DOHH2 (cell line): ENCODE results near the gene MDFIC2.

Experiments used
- H3F3A ChIP-seq: fragments of 200-600 bp; sonication (generic), shearing (Covaris generic); 2 replicates; pipeline ENCODE4 v1.6.0; 2016; ENCODE audit warnings: antibody characterized with exemption, mild to moderate bottlenecking; ENCODE audit not compliant: control insufficient read depth, insufficient read depth
- H3K27ac ChIP-seq: fragments of 200-600 bp; sonication (generic); 2 replicates; pipeline ENCODE4 v1.5.1; 2014; ENCODE audit warnings: low read depth, mild to moderate bottlenecking, low read length, moderate library complexity
- H3K27me3 ChIP-seq: fragments of 200-600 bp; sonication (generic); 2 replicates; pipeline ENCODE4 v1.6.1; 2014; ENCODE audit warnings: mild to moderate bottlenecking, low read length, mixed read lengths; ENCODE audit not compliant: control insufficient read depth
- H3K36me3 ChIP-seq: fragments of 200-600 bp; sonication (generic); 2 replicates; pipeline ENCODE4 v1.6.1; 2014; ENCODE audit warnings: mild to moderate bottlenecking, low read length, moderate library complexity, mixed read lengths; ENCODE audit not compliant: control insufficient read depth
- H3K4me1 ChIP-seq: fragments of 200-600 bp; sonication (generic); 2 replicates; pipeline ENCODE4 v1.6.1; 2014; ENCODE audit warnings: mild to moderate bottlenecking, low read length, mixed read lengths; ENCODE audit not compliant: control insufficient read depth
- H3K4me2 ChIP-seq: fragments of 200-600 bp; sonication (generic); 2 replicates; pipeline ENCODE4 v1.6.0; 2014; ENCODE audit warnings: mild to moderate bottlenecking, low read length, moderate library complexity
- H3K4me3 ChIP-seq: fragments of 200-600 bp; sonication (generic); 2 replicates; pipeline ENCODE4 v1.5.1; 2014; ENCODE audit warnings: mild to moderate bottlenecking, low read length, mixed read lengths
- H3K79me2 ChIP-seq: fragments of 200-600 bp; sonication (generic); 2 replicates; pipeline ENCODE4 v1.6.1; 2014; ENCODE audit warnings: mild to moderate bottlenecking, low read length, mixed read lengths; ENCODE audit not compliant: control insufficient read depth
- H3K9me2 ChIP-seq: fragments of 200-600 bp; sonication (generic); replicated peaks from 2 replicates; pipeline ENCODE4 v1.6.1; 2014; ENCODE audit warnings: mild to moderate bottlenecking, low read length, mixed read lengths; ENCODE audit not compliant: control insufficient read depth
- H3K9me3 ChIP-seq: fragments of 200-600 bp; sonication (generic); 2 replicates; pipeline ENCODE4 v1.6.1; 2014; ENCODE audit warnings: antibody characterized with exemption, low read length, mixed read lengths; ENCODE audit not compliant: control insufficient read depth, insufficient read depth
- H4K20me1 ChIP-seq: fragments of 200-600 bp; sonication (generic); 2 replicates; pipeline ENCODE4 v1.6.0; 2014; ENCODE audit warnings: low read depth, mild to moderate bottlenecking, antibody characterized with exemption, low read length, moderate library complexity; ENCODE audit not compliant: control insufficient read depth, insufficient read depth
- EZH2phosphoT487 ChIP-seq: fragments of 200-600 bp; sonication (generic); IDR thresholded peaks from 2 replicates; pipeline ENCODE4 v1.6.1; 2017; ENCODE audit warnings: borderline replicate concordance, mild to moderate bottlenecking, antibody characterized with exemption, low read length, moderate library complexity, mixed read lengths
- TF ChIP-seq, protein P1 (sequence below): fragments of 200-600 bp; sonication (generic); IDR thresholded peaks from one replicate; pipeline ENCODE4 v1.5.1; 2014; ENCODE audit warnings: antibody characterized with exemption, mild to moderate bottlenecking, low read depth, low read length; ENCODE audit not compliant: poor library complexity, severe bottlenecking

The MDFIC2 gene

DNA sequence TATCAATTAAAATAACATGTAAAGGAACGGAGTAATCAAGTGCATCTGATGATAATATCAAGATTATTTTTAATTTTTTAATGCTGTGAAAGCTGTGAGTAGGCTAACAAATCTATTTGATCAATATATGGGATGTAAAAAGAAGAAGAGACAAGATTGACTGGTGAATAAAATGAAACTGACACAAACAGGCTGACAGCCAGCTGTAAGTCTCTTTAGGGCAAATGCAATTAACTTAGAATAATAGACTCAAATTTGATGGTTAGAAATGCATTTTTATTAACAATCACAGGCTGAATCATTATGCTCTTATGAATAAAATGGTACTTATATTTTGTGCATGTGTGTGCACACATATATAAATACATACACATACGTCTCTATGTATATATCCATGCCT, 68.0 kb downstream of the MDFIC2 start:
- H3K9me3 ChIP-seq = no peaks in the 10 kb centered on the region
- no peak overlapping the region for H3K4me3 ChIP-seq
- no peak overlapping the region for H3K27ac ChIP-seq
- no peak overlapping the region for H3K4me2 ChIP-seq
- H4K20me1 ChIP-seq = no peaks in the 10 kb centered on the region
- no peaks in the 10 kb centered on the region for H3K9me2 ChIP-seq
- H3K79me2 ChIP-seq = no peaks in the 10 kb centered on the region
- no peaks in the 10 kb centered on the region for H3K27me3 ChIP-seq
- no peaks in the 10 kb centered on the region for H3F3A ChIP-seq
- H3K4me1 ChIP-seq = no peaks in the 10 kb centered on the region
- H3K36me3 ChIP-seq = no peaks in the 10 kb centered on the region
- no peak for TF ChIP-seq EZH2phosphoT487
- TF ChIP-seq, protein P1, sequence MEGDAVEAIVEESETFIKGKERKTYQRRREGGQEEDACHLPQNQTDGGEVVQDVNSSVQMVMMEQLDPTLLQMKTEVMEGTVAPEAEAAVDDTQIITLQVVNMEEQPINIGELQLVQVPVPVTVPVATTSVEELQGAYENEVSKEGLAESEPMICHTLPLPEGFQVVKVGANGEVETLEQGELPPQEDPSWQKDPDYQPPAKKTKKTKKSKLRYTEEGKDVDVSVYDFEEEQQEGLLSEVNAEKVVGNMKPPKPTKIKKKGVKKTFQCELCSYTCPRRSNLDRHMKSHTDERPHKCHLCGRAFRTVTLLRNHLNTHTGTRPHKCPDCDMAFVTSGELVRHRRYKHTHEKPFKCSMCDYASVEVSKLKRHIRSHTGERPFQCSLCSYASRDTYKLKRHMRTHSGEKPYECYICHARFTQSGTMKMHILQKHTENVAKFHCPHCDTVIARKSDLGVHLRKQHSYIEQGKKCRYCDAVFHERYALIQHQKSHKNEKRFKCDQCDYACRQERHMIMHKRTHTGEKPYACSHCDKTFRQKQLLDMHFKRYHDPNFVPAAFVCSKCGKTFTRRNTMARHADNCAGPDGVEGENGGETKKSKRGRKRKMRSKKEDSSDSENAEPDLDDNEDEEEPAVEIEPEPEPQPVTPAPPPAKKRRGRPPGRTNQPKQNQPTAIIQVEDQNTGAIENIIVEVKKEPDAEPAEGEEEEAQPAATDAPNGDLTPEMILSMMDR = no peak

DNA sequence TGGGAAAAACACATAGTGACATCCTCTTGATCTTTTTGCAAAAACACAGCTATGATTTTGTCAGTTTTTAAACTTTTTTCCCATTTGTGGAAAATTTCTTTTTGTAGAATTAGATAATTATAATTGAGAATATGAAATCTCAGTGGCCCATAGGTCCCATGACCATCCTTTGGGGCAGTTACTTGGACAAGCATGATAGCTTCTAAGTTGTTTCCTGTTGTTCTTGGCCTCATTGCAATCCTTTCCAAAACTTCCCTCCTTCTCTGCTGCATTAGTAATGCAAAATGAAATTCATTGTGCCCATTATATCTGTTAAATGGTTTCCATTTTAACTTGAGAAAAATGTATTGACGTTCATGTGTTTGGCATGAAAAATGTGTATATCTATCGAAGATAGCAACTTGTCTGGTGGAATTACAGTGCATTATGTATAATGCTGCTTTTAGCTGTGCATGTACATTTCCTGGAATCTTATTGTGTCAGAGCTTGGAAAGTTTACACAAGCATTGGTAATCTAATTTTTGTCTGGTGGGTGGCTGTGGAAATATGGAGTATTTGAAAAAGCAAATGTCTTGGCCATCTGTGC, 70.0 kb downstream of the MDFIC2 start:
- Histone ChIP-seq H3K9me3 (no peaks in the 10 kb centered on the region), H3K4me3 (no peak overlapping the region), H3K9me2 (no peaks in the 10 kb centered on the region), H3K79me2 (no peaks in the 10 kb centered on the region), H3K36me3 (no peaks in the 10 kb centered on the region), H3K27me3 (no peaks in the 10 kb centered on the region), H3K4me2 (no peak overlapping the region), H3K27ac (no peak overlapping the region), H3F3A (no peaks in the 10 kb centered on the region), H4K20me1 (no peaks in the 10 kb centered on the region), H3K4me1 (no peaks in the 10 kb centered on the region)
- no peak for TF ChIP-seq EZH2phosphoT487
- TF ChIP-seq, protein P1 = no peak

DNA sequence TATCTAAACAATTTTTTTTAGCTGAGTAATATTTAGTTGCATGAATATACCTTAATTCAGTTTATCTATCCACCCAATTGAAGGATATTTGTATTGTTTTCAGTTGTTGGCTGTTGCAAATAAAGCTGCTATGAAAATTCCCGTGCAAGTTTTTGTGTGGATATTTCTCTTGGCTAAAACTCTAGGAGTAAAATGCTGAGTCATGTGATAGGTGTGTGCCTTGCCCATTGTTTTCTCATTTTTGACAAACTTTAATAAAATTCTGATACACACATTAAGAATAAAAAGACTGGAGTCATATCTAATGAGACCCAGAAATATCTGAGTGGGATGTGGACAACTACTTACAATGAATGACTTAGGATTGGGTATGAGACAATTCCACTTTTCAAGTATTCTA, 78.6 kb downstream of the MDFIC2 start:
- Histone ChIP-seq H3K36me3 (no peaks in the 10 kb centered on the region), H3K9me2 (no peaks in the 10 kb centered on the region), H3K4me3 (no peak overlapping the region), H3K27ac (no peak overlapping the region), H3K79me2 (no peaks in the 10 kb centered on the region), H3K4me1 (no peaks in the 10 kb centered on the region), H3F3A (no peaks in the 10 kb centered on the region), H4K20me1 (no peaks in the 10 kb centered on the region), H3K27me3 (no peaks in the 10 kb centered on the region), H3K9me3 (no peaks in the 10 kb centered on the region), H3K4me2 (no peak overlapping the region)
- no peak for TF ChIP-seq EZH2phosphoT487

DNA sequence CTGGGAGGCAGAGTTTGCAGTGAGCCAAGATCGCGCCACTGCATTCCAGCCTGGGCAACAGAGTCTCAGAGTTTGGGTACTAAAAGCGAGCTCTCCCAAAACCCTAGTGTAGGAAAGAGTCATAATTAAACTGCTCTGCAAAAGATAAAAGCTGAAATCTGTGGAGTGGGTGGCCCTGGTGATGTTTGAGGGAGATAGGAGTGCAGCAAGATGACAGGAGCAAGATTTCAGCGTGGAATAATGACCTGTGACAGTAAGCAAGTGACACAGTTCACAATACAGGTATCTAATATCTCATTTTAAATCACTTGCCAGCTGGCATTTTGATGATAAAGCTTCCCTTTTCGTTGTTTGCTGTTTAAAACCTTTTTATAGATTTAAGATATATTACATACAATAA, 79.3 kb downstream of the MDFIC2 start:
- H3K79me2 ChIP-seq = no peaks in the 10 kb centered on the region
- H3K27me3 ChIP-seq = no peaks in the 10 kb centered on the region
- TF ChIP-seq, protein P1 = no peak
- no peak for TF ChIP-seq EZH2phosphoT487
- H3K4me1 ChIP-seq = no peaks in the 10 kb centered on the region
- H3K9me2 ChIP-seq = no peaks in the 10 kb centered on the region
- no peaks in the 10 kb centered on the region for H3K9me3 ChIP-seq
- no peak overlapping the region for H3K27ac ChIP-seq
- no peak overlapping the region for H3K4me3 ChIP-seq
- H3F3A ChIP-seq = no peaks in the 10 kb centered on the region
- H3K4me2 ChIP-seq = no peak overlapping the region
- H4K20me1 ChIP-seq = no peaks in the 10 kb centered on the region
- no peaks in the 10 kb centered on the region for H3K36me3 ChIP-seq
